GM12864 (cell line): ENCODE data around the gene ACSF2.
"Not testable (repeated sequence)": the region's sequence is repeated elsewhere in the genome, so short reads cannot be mapped to it uniquely, and the experiment has no call there.

Source experiments
- DNase-seq: peaks from one replicate; pipeline ENCODE4 v3.0.0-alpha.2; 2011; ENCODE audit warnings: low read depth
- H3K4me3 ChIP-seq: 2 replicates; pipeline ENCODE4 v1.5.1; 2011; ENCODE audit warnings: mild to moderate bottlenecking, low read depth, low read length, control low read depth
- TF ChIP-seq, protein P1 (sequence below): IDR thresholded peaks from 2 replicates; pipeline ENCODE4 v1.5.1; 2011; ENCODE audit warnings: low read depth, mild to moderate bottlenecking, moderate library complexity, low read length, control low read depth, inconsistent platforms; ENCODE audit errors: missing control alignments

Gene ACSF2

DNA sequence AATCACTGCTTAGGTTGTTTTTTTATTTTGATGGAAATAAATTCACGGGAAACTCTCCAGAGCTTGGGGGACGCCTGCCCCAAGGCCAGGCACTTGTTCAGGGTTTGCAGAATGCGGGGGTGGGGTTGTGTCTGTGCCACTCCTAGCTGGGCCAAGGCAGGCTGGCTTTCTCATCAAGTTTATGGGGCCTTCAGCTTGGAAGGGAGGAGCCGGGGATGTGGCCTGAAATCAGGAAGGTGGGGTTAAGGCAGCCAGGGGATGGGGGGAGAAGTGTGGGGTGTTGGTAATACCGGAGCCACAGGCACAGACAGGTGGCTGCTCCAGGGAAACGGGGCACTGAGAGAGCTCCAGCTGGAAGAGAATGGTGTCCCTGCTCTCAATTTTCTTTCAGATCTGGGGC lies 44.4 kb downstream of the ACSF2 start:
- TF ChIP-seq, protein P1, sequence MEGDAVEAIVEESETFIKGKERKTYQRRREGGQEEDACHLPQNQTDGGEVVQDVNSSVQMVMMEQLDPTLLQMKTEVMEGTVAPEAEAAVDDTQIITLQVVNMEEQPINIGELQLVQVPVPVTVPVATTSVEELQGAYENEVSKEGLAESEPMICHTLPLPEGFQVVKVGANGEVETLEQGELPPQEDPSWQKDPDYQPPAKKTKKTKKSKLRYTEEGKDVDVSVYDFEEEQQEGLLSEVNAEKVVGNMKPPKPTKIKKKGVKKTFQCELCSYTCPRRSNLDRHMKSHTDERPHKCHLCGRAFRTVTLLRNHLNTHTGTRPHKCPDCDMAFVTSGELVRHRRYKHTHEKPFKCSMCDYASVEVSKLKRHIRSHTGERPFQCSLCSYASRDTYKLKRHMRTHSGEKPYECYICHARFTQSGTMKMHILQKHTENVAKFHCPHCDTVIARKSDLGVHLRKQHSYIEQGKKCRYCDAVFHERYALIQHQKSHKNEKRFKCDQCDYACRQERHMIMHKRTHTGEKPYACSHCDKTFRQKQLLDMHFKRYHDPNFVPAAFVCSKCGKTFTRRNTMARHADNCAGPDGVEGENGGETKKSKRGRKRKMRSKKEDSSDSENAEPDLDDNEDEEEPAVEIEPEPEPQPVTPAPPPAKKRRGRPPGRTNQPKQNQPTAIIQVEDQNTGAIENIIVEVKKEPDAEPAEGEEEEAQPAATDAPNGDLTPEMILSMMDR = no peak
- no peak for DNase-seq
- H3K4me3 ChIP-seq = no peak overlapping the region

DNA sequence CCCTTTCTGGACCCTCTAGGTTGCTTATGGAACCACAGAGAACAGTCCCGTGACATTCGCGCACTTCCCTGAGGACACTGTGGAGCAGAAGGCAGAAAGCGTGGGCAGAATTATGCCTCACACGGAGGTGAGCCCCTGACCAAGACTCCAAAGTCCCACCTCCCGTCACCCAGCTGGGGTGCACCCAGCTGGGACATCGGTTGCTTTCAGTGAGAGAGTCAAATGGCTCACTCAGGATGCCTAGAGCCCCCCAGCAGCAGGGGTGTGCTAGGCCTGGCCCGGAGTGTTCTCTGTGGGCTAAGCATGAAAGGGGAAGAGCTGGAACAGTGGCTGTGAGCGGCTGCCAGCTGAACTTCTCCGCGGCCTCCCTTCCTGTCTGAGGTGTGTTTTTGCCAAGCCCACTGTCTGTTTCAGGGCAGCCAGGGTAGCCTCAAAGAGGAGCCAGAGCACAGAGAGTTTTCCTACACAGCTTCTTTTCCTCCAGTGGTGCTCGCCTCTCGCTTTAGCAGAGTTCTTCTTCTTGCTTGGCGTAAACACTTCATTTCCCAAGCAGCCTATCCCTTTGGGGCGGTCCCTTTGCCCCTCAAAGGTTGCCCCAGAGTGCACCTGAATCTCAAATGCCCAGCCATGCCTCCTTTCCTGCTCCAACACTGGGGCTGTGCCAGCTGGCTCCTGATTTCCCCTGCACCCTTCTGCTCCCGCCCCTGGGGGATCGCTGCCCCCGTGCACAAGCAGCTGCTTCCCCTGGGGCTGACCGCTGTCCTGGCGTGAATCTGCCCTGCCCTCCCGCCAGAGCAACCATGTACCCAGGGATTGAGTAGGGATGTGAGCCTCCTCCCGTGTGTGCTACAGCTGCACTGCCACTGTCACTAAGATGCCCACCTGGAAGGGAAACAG lies 45.2 kb downstream of the ACSF2 start:
- no peak for DNase-seq
- TF ChIP-seq, protein P1 = no peak
- no peak overlapping the region for H3K4me3 ChIP-seq

DNA sequence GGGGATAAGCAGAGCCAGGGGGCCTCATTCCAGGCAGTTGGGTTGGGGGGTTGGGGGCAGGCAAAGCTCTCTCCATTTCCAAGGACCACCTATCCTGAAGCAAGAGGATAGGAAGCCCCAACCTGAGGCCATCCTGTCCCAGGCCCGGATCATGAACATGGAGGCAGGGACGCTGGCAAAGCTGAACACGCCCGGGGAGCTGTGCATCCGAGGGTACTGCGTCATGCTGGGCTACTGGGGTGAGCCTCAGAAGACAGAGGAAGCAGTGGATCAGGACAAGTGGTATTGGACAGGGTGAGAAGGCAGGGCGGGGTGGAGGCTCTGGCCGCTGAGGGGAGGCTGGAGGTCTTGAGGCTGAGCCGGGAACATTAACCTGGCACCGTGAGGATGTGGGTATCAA lies 46.3 kb downstream of the ACSF2 start:
- TF ChIP-seq, protein P1 = no peak
- H3K4me3 ChIP-seq = no peak overlapping the region
- no peak for DNase-seq

DNA sequence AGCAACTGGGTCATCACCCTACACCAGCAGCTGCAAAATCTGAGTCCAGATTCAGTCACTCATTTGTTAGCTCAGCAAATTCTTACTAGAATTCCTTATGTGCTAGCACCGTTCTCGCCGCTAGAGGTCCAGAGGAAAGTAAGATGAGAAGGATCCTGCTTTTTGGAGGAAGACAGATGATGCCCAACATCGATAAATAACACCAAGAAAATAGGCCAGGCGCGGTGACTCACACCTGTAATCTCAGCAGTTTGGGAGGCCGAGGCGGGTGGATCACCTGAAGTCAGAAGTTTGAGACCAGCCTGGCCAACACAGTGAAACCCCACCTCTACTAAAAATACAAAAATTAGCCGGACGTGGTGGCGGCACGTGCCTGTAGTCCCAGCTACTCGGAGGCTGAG lies 46.7 kb downstream of the ACSF2 start:
- DNase-seq, H3K4me3 ChIP-seq: not testable (repeated sequence)

DNA sequence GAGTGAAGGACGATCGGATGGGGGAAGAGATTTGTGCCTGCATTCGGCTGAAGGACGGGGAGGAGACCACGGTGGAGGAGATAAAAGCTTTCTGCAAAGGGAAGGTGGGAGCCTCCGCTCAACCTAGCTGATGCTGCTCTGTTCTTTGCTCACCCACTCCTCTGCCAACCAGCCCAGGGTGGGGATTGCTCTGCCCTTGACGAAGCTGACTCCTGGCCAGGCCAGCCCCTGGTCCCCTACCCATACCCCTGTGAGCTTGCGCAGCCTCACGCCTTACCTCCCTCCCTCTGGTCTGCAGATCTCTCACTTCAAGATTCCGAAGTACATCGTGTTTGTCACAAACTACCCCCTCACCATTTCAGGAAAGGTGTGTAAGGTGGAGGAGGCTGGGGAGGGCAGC lies 47.9 kb downstream of the ACSF2 start:
- no peak for DNase-seq
- no peak overlapping the region for H3K4me3 ChIP-seq
- TF ChIP-seq, protein P1 = no peak

DNA sequence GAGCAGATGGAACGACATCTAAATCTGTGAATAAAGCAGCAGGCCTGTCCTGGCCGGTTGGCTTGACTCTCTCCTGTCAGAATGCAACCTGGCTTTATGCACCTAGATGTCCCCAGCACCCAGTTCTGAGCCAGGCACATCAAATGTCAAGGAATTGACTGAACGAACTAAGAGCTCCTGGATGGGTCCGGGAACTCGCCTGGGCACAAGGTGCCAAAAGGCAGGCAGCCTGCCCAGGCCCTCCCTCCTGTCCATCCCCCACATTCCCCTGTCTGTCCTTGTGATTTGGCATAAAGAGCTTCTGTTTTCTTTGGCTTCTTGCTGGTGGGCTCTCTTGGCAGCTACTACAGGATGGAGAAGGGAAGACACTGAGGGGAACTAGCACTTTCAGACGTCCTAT lies 48.5 kb downstream of the ACSF2 start:
- no peak for DNase-seq
- TF ChIP-seq, protein P1 = no peak
- no peak overlapping the region for H3K4me3 ChIP-seq

DNA sequence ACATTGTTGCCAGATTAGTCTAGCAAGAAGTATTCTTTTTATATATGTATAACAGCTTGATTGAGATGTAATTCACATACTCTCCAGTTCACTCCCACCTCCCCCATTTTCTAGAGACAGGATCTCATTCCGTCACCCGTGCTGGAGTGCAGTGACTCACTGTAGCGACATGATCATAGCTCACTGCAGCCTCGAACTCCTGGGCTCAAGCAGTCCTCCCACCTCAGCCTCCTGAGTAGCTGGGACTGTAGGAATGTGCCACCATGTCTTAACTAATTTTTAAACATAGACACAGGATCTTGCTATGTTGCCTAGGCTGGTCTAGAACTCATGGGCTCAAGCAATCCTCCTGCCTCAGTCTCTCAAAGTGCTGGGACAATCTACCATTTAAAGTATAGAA lies 49.3 kb downstream of the ACSF2 start:
- TF ChIP-seq, protein P1 = no peak
- H3K4me3 ChIP-seq = no peak overlapping the region
- no peak for DNase-seq

DNA sequence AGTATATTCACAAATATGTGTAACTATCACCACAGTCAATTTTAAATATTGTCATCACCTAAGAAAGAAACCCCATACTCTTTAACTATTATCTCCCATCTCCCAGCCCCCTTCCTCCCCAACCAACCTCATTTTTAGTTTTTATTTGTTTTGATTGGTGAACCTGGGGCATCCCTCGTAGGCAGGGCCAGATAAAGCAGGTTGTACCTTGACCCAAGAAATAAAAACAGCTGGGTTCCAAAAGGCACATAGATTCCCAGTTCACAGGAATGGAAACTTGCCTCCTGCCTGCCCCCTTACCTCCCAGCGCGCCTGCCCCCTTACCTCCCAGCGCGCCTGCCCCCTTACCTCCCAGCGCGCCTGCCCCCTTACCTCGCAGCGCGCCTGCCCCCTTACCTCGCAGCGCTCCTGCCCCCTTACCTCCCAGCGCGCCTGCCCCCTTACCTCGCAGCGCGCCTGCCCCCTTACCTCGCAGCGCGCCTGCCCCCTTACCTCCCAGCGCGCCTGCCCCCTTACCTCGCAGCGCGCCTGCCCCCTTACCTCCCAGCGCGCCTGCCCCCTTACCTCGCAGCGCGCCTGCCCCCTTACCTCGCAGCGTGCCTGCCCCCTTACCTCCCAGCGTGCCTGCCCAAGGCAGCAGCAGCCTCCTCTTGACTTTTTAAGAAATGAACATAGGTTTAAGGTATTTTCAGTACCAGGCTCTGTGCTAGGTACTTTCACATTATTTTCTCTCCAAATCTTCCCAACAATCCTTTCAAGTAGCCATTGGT lies 49.9 kb downstream of the ACSF2 start:
- not testable (repeated sequence) for H3K4me3 ChIP-seq, DNase-seq
